ENCODE results near the gene TNFSF13B. TPM values are rescaled to one million over a fixed set of nuclear protein-coding genes. Genes with fewer than 3 reads are reported as not detected.
A peak's percentile ranks its signal among the peaks of the same experiment; 100 is the strongest.

TNFSF13B gene
- total and polyA plus RNA-seq, 10 of the 15 experiments (the other 5 are each of a cell fraction or from before 2014, with no cell fraction given): 11.0 to 64.2 (median 17.0) TPM

- TF ChIP-seq ETV6 (conservative IDR thresholded peaks at IDR 0.05 in 1 of 2, IDR thresholded peaks at IDR 0.05 in 1 of 2; ENCODE audit: borderline replicate concordance in 1 of 2, low read depth in 1 of 2) (peak in 1 of 2 experiments; percentile 45; a peak in 1 of 4 replicates), NBN (IDR thresholded peaks at IDR 0.05) (no peak), ZNF274 (IDR thresholded peaks at IDR 0.05; ENCODE audit: insufficient read depth, insufficient read length) (no peak), ATF3 (IDR thresholded peaks at IDR 0.05; ENCODE audit: borderline replicate concordance, extremely low read depth, low read depth, low read length) (no peak), ZSCAN29 (IDR thresholded peaks at IDR 0.05) (no peak), IKZF2 (IDR thresholded peaks at IDR 0.05) (peak; percentile 22 to 51; a peak in 3 of 4 replicates), FOS (IDR thresholded peaks at IDR 0.05; ENCODE audit: borderline replicate concordance, extremely low read depth, insufficient read length) (no peak)
Observed at GRCh38 chr13:108342369-108343289, 73.1 kb downstream of the TNFSF13B start (continued).

- Histone ChIP-seq H3K4me3 (no peak overlapping the region), H2AFZ (ENCODE audit: control insufficient read depth, low read depth, low read length) (no peak overlapping the region), H3K27me3 (replicated peaks in 1 of 2; ENCODE audit: control insufficient read depth in 2 of 2, insufficient read depth in 2 of 2, low read length in 1 of 2) (no peaks in the 10 kb centered on the region), H3K9ac (ENCODE audit: control insufficient read depth, insufficient read depth, low read length) (no peak overlapping the region), H3K27ac (ENCODE audit: control insufficient read depth, insufficient read depth) (no peak overlapping the region), H3K36me3 (ENCODE audit: control insufficient read depth in 2 of 2, insufficient read depth in 2 of 2, low read length in 1 of 2) (no peaks in the 10 kb centered on the region), H3K79me2 (ENCODE audit: control insufficient read depth, insufficient read depth, low read length) (no peaks in the 10 kb centered on the region), H3K9me3 (replicated peaks; ENCODE audit: control insufficient read depth, insufficient read depth, low read length) (no peaks in the 10 kb centered on the region), H3K4me1 (ENCODE audit: control insufficient read depth, insufficient read depth, low read length) (no peaks in the 10 kb centered on the region; the same call in 1 of the 2 replicates), H4K20me1 (ENCODE audit: control insufficient read depth, insufficient read depth) (no peaks in the 10 kb centered on the region), H3K4me2 (ENCODE audit: control insufficient read depth, insufficient read depth) (no peak overlapping the region)
- intact Hi-C loops (cut with micrococcal nuclease; ENCODE audit: unreplicated experiment) (no loop called here), in situ Hi-C loops (cut with MboI) (no loop called here)
- DNase-seq (ENCODE audit: low read depth, low spot score) (no peak), FAIRE-seq (no peak), ATAC-seq (no peak)
- RAD21 ChIA-PET (ENCODE audit: unreplicated experiment): interaction anchor here (1.1 kb wide), 1 partner anchor 552 kb away, joined by 3 read pairs; no protein-coding TSS in a partner anchor
- BruUV-seq (replicated peaks): no TSS peak
- TF ChIP-seq ATF2 (IDR thresholded peaks at IDR 0.05; ENCODE audit: low read length) (no peak), E2F8 (IDR thresholded peaks at IDR 0.05; ENCODE audit: low read depth, partially characterized antibody) (no peak), ZNF207 (IDR thresholded peaks at IDR 0.05; ENCODE audit: borderline replicate concordance) (no peak), BRCA1 (IDR thresholded peaks at IDR 0.05; ENCODE audit: low read depth, low read length) (no peak), HCFC1 (IDR thresholded peaks at IDR 0.05; ENCODE audit: low read length) (no peak), SP1 (IDR thresholded peaks at IDR 0.05; ENCODE audit: low read depth, low read length) (no peak), RELA (IDR thresholded peaks at IDR 0.05; ENCODE audit: borderline replicate concordance, partially characterized antibody) (no peak), NFYB (IDR thresholded peaks at IDR 0.05; ENCODE audit: insufficient read depth, low read depth, low read length) (no peak), TCF7 (IDR thresholded peaks at IDR 0.05; ENCODE audit: borderline replicate concordance) (no peak), ATF7 (IDR thresholded peaks at IDR 0.05; ENCODE audit: low read depth) (no peak), YBX1 (IDR thresholded peaks at IDR 0.05) (no peak)
- SMC1A ChIA-PET (ENCODE audit: uncharacterized antibody, unreplicated experiment): interaction anchor here (1.2 kb wide), 1 partner anchor 20 kb away, joined by 3 read pairs; no protein-coding TSS in a partner anchor
- WGBS (ENCODE audit: insufficient coverage, insufficient replicate concordance, low lambda C conversion rate, missing lambda C conversion rate): 85% methylated on average over 10 of the region's 10 CpGs
- POLR2A ChIA-PET: no interaction called here
- CTCF ChIA-PET: interaction anchor here (0.9 to 1.9 kb wide), 3 partner anchors 12 to 552 kb away, joined by 3 to 6 read pairs (median 4); no protein-coding TSS in a partner anchor
Observed at GRCh38 chr13:108345016-108345415, 75.5 kb downstream of the TNFSF13B start.

Data from GM12878 (cell line).